ENCODE measurements around the gene TIGAR. TPM values are rescaled to one million over a fixed set of nuclear protein-coding genes. Genes with fewer than 3 reads are reported as not detected.

Gene TIGAR
- total RNA-seq, 1 donor from 2014 or later, result 20.7 TPM

DNA sequence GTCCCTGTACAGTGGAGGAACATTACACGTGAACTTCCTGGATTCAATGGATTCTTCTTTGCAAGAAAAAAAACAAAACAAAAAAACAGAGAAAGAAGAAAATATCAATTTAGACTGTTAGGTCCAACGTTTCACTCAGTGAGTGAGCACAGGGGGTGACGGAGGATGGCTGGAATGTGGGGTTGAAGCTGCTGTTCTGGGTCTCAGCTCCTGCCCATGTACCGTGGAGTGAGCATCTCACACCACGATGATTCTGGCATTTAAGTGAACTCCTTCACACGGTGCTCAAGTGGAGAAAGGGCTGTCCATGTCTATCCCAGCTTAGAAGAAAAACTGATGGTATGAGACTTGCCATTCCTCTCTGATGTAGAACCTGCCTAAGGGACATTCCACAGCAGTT is 24.3 kb upstream of the TIGAR start:
- H3K27ac Mint-ChIP-seq (ENCODE audit: unreplicated experiment), result no peak overlapping the region
- DNase-seq, result no peak
- H3K36me3 Mint-ChIP-seq (ENCODE audit: unreplicated experiment), result peaks cover 15% of the 10 kb centered on the region
- TF ChIP-seq, protein P1, sequence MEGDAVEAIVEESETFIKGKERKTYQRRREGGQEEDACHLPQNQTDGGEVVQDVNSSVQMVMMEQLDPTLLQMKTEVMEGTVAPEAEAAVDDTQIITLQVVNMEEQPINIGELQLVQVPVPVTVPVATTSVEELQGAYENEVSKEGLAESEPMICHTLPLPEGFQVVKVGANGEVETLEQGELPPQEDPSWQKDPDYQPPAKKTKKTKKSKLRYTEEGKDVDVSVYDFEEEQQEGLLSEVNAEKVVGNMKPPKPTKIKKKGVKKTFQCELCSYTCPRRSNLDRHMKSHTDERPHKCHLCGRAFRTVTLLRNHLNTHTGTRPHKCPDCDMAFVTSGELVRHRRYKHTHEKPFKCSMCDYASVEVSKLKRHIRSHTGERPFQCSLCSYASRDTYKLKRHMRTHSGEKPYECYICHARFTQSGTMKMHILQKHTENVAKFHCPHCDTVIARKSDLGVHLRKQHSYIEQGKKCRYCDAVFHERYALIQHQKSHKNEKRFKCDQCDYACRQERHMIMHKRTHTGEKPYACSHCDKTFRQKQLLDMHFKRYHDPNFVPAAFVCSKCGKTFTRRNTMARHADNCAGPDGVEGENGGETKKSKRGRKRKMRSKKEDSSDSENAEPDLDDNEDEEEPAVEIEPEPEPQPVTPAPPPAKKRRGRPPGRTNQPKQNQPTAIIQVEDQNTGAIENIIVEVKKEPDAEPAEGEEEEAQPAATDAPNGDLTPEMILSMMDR (IDR thresholded peaks at IDR 0.05; ENCODE audit: partially characterized antibody, unreplicated experiment), result no peak
- peaks cover 1% of the 10 kb centered on the region for H3K9me3 Mint-ChIP-seq (ENCODE audit: unreplicated experiment)
- no peak overlapping the region for H3K4me3 Mint-ChIP-seq (ENCODE audit: unreplicated experiment)
- H3K4me1 Mint-ChIP-seq (ENCODE audit: low read depth, unreplicated experiment), result peaks cover 2% of the 10 kb centered on the region
- no peaks in the 10 kb centered on the region for H3K27me3 Mint-ChIP-seq (ENCODE audit: unreplicated experiment)

DNA sequence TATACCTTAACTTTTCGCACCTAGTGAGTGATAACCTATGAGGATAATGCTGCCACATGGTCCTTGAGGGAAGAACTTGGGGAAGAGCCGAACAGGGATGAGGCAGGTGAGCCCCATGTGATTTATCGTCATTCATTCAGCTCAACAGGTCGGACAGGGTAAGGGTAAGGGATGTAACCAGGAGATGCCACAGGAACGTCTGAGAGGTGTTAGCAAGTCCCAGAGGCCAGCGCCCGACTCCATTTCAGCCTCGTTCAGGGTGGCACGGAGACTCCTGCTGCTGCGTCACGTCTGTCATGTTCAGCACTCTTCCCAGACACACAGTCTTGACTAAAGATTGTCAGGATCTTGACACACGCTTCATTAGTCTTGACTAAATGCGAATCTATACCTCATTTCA is 23.4 kb upstream of the TIGAR start:
- Mint-ChIP-seq H3K4me1 (ENCODE audit: low read depth, unreplicated experiment) (peaks cover 2% of the 10 kb centered on the region), H3K27ac (ENCODE audit: unreplicated experiment) (no peak overlapping the region)

GRCh38 chr12:4300883-4301282 is 20.1 kb upstream of the TIGAR start:
- H3K4me1 Mint-ChIP-seq (ENCODE audit: low read depth, unreplicated experiment), result peaks cover 20% of the 10 kb centered on the region
- no peak overlapping the region for H3K4me3 Mint-ChIP-seq (ENCODE audit: unreplicated experiment)
- peaks cover 3% of the 10 kb centered on the region for H3K27me3 Mint-ChIP-seq (ENCODE audit: unreplicated experiment)
- TF ChIP-seq, protein P1 (IDR thresholded peaks at IDR 0.05; ENCODE audit: partially characterized antibody, unreplicated experiment), result no peak
- H3K9me3 Mint-ChIP-seq (ENCODE audit: unreplicated experiment), result peaks cover 5% of the 10 kb centered on the region
- H3K36me3 Mint-ChIP-seq (ENCODE audit: unreplicated experiment), result no peaks in the 10 kb centered on the region
- H3K27ac Mint-ChIP-seq (ENCODE audit: unreplicated experiment), result no peak overlapping the region
- DNase-seq, result no peak

More for the DNA sequence above, 23.4 kb upstream of the TIGAR start:
- no peak for DNase-seq
- H3K36me3 Mint-ChIP-seq (ENCODE audit: unreplicated experiment), result peaks cover 9% of the 10 kb centered on the region
- H3K9me3 Mint-ChIP-seq (ENCODE audit: unreplicated experiment), result peaks cover 1% of the 10 kb centered on the region
- TF ChIP-seq, protein P1 (IDR thresholded peaks at IDR 0.05; ENCODE audit: partially characterized antibody, unreplicated experiment), result no peak
- H3K4me3 Mint-ChIP-seq (ENCODE audit: unreplicated experiment), result no peak overlapping the region
- H3K27me3 Mint-ChIP-seq (ENCODE audit: unreplicated experiment), result no peaks in the 10 kb centered on the region

GRCh38 chr12:4301932-4302501 is 19.0 kb upstream of the TIGAR start:
- Mint-ChIP-seq H3K27me3 (ENCODE audit: unreplicated experiment) (peaks cover 6% of the 10 kb centered on the region), H3K36me3 (ENCODE audit: unreplicated experiment) (no peaks in the 10 kb centered on the region), H3K4me3 (ENCODE audit: unreplicated experiment) (no peak overlapping the region), H3K9me3 (ENCODE audit: unreplicated experiment) (peaks cover 7% of the 10 kb centered on the region), H3K27ac (ENCODE audit: unreplicated experiment) (no peak overlapping the region), H3K4me1 (ENCODE audit: low read depth, unreplicated experiment) (peaks cover 26% of the 10 kb centered on the region)
- DNase-seq, result no peak
- TF ChIP-seq, protein P1 (IDR thresholded peaks at IDR 0.05; ENCODE audit: partially characterized antibody, unreplicated experiment), result no peak

DNA sequence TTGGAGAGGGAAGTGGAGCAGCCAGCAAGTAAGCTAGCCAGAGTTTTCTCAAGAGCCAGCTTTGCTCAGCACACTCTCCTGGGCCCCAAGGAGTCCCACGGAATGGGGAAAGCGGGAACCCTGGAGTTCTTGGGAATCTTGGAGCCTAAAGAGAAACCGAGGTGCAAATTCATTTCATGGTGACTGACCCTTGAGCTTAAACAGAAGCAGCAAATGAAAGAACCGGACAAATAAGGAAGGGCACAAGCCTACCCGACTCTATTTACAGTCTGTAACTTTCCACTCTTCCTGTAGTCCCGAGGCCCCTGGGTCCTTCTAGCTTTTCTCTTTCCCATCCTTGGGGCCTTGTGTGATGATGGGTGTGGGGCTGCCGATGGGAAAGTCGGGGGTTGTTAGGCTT is 18.1 kb upstream of the TIGAR start:
- TF ChIP-seq, protein P1 (IDR thresholded peaks at IDR 0.05; ENCODE audit: partially characterized antibody, unreplicated experiment), result no peak
- H3K9me3 Mint-ChIP-seq (ENCODE audit: unreplicated experiment), result peaks cover 6% of the 10 kb centered on the region
- H3K27me3 Mint-ChIP-seq (ENCODE audit: unreplicated experiment), result peaks cover 6% of the 10 kb centered on the region
- peaks cover 32% of the 10 kb centered on the region for H3K4me1 Mint-ChIP-seq (ENCODE audit: low read depth, unreplicated experiment)
- DNase-seq, result no peak
- H3K4me3 Mint-ChIP-seq (ENCODE audit: unreplicated experiment), result no peak overlapping the region
- no peak overlapping the region for H3K27ac Mint-ChIP-seq (ENCODE audit: unreplicated experiment)
- H3K36me3 Mint-ChIP-seq (ENCODE audit: unreplicated experiment), result no peaks in the 10 kb centered on the region
